Keratinocyte (primary cell): ENCODE measurements around the gene APH1B. TPM values are rescaled to one million over a fixed set of nuclear protein-coding genes. Genes with fewer than 3 reads are reported as not detected.

Experiments
- DNase-seq: peaks from one replicate; pipeline ENCODE4 v3.0.0-alpha.2; 2011; ENCODE audit warnings: low read depth, missing footprints, low spot score
- FAIRE-seq: peaks from 2 replicates; lab custom pipeline; 2011; peaks lifted over from hg19 to GRCh38; lab: Jason Lieb, UNC
- H2AFZ ChIP-seq: 2 replicates; pipeline ENCODE4 v1.6.0; 2012; ENCODE audit warnings: low read length, control low read depth, inconsistent platforms; ENCODE audit not compliant: control insufficient read depth
- H3K27ac ChIP-seq: 2 replicates; pipeline ENCODE4 v1.5.1; 2011; ENCODE audit warnings: low read length; ENCODE audit not compliant: control insufficient read depth, insufficient read depth
- H3K27me3 ChIP-seq: 3 replicates; pipeline ENCODE4 v1.6.0; 2011; ENCODE audit warnings: low read length; ENCODE audit not compliant: control insufficient read depth, insufficient read depth; ENCODE audit errors: extremely low read depth
- H3K36me3 ChIP-seq, 2 experiments: 2 replicates in 1 of 2; 3 replicates in 1 of 2; pipeline ENCODE4 v1.5.1; 2011; ENCODE audit warnings: low read length in 2 of 2, mild to moderate bottlenecking in 1 of 2; ENCODE audit not compliant: control insufficient read depth in 2 of 2, insufficient read depth in 2 of 2; ENCODE audit errors: extremely low read depth in 1 of 2
- H3K4me1 ChIP-seq: 3 replicates; pipeline ENCODE4 v1.5.1; 2011; ENCODE audit warnings: low read length; ENCODE audit not compliant: control insufficient read depth, insufficient read depth; ENCODE audit errors: extremely low read depth
- H3K4me2 ChIP-seq: 3 replicates; pipeline ENCODE4 v1.6.0; 2011; ENCODE audit warnings: low read depth, low read length; ENCODE audit not compliant: control insufficient read depth, insufficient read depth; ENCODE audit errors: extremely low read depth
- H3K4me3 ChIP-seq, 3 experiments: fragments of 200-600 bp in 1 of 3; sonication (generic) in 1 of 3; 2 replicates in 2 of 3; 3 replicates in 1 of 3; pipeline ENCODE4 v1.5.1; 2011 to 2016; ENCODE audit warnings: low read length in 3 of 3, mild to moderate bottlenecking in 3 of 3, control low read depth in 2 of 3, inconsistent platforms in 1 of 3, low read depth in 1 of 3, mixed read lengths in 1 of 3, mixed run types in 1 of 3, moderate library complexity in 1 of 3; ENCODE audit not compliant: control insufficient read depth in 2 of 3, insufficient read depth in 2 of 3; ENCODE audit errors: extremely low read depth in 1 of 3
- H3K79me2 ChIP-seq: 2 replicates; pipeline ENCODE4 v1.6.0; 2012; ENCODE audit warnings: low read length; ENCODE audit not compliant: control insufficient read depth, insufficient read depth
- H3K9ac ChIP-seq: 3 replicates; pipeline ENCODE4 v1.6.0; 2011; ENCODE audit warnings: low read length; ENCODE audit not compliant: control insufficient read depth, insufficient read depth; ENCODE audit errors: extremely low read depth
- H3K9me1 ChIP-seq: 3 replicates; pipeline ENCODE4 v1.6.0; 2011; ENCODE audit warnings: low read length; ENCODE audit not compliant: control insufficient read depth, insufficient read depth; ENCODE audit errors: extremely low read depth
- H3K9me3 ChIP-seq: 2 replicates; pipeline ENCODE4 v1.5.1; 2012; ENCODE audit warnings: low read depth, low read length; ENCODE audit not compliant: control insufficient read depth
- H4K20me1 ChIP-seq: 3 replicates; pipeline ENCODE4 v1.6.0; 2011; ENCODE audit warnings: low read length; ENCODE audit not compliant: control insufficient read depth, insufficient read depth; ENCODE audit errors: extremely low read depth
- EZH2 ChIP-seq: IDR thresholded peaks from one replicate; pipeline ENCODE4 v1.6.1; 2012; ENCODE audit warnings: inconsistent platforms, mild to moderate bottlenecking, low read length, moderate library complexity
- dilution Hi-C: fragments of 300-500 bp; cut with MboI; formaldehyde crosslinking; loops from one replicate; pipeline ENCODE4 v1.7.0; 2020; ENCODE audit warnings: low sequenced_read_pairs; ENCODE audit not compliant: extremely low pct_ligation_motif_present
- polyA plus RNA-seq, 5 experiments: library from polyadenylated mRNA; depleted of rRNA in 3 of 5; stranded (reverse) in 3 of 5; stranded (forward) in 1 of 5; unstranded in 1 of 5; fragments of >200 nt; gene quantifications; 1 replicate in 1 of 5; 2 replicates in 3 of 5; 3 replicates in 1 of 5; pipeline versions ENCODE4 v1.2.1 to v1.2.3, GENCODE V29; 2011 to 2012; ENCODE audit warnings: missing spikeins in 2 of 5, low read depth in 1 of 5, low replicate concordance in 1 of 5
- TF ChIP-seq, protein P1 (sequence below), 3 experiments: IDR thresholded peaks in 1 of 3; conservative IDR thresholded peaks in 1 of 3; optimal IDR thresholded peaks in 1 of 3; 2 replicates in 2 of 3; 3 replicates in 1 of 3; pipeline versions ENCODE3 to v1.5.1; 2011; ENCODE audit warnings: low read length in 3 of 3, mild to moderate bottlenecking in 3 of 3, moderate library complexity in 2 of 3, control low read depth in 1 of 3, inconsistent platforms in 1 of 3; ENCODE audit not compliant: insufficient read depth in 2 of 3; ENCODE audit errors: extremely low read depth in 1 of 3

Gene APH1B
- polyA plus RNA-seq, 1 donor (not counting 4 experiments of a cell fraction or from before 2014, with no cell fraction given): 7.0 TPM

DNA sequence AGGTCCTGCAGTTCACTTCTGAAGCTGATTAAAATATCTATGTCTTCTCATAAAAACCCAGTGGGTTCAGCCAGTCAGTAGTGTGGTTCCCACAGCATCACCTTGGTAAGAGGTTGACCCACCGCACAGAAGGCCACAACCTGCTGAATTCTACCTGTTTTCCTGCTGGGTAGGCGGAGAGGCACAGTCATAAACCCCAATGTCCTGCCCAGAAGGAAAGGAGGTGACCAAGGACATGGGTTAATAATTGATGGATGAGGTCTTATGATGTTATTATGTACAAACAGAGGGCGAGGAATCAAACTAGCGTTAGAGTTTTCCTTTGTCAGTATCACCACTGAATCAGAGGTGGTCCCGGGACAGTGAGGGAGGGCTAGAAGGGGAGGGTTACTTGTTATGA, 76.5 kb downstream of the APH1B start:
- Histone ChIP-seq H3K4me2 (no peak overlapping the region), H3K4me1 (peaks cover 52% of the 10 kb centered on the region), H3K27ac (no peak overlapping the region), H3K27me3 (no peaks in the 10 kb centered on the region), H2AFZ (no peak overlapping the region), H4K20me1 (no peaks in the 10 kb centered on the region), H3K9me3 (no peaks in the 10 kb centered on the region), H3K79me2 (peaks cover 4% of the 10 kb centered on the region), H3K9me1 (peaks cover 9% of the 10 kb centered on the region), H3K9ac (no peak overlapping the region), H3K4me3 (no peak overlapping the region), H3K36me3 (peaks cover 5 to 8% of the 10 kb centered on the region in 2 experiments)
- TF ChIP-seq, protein P1, sequence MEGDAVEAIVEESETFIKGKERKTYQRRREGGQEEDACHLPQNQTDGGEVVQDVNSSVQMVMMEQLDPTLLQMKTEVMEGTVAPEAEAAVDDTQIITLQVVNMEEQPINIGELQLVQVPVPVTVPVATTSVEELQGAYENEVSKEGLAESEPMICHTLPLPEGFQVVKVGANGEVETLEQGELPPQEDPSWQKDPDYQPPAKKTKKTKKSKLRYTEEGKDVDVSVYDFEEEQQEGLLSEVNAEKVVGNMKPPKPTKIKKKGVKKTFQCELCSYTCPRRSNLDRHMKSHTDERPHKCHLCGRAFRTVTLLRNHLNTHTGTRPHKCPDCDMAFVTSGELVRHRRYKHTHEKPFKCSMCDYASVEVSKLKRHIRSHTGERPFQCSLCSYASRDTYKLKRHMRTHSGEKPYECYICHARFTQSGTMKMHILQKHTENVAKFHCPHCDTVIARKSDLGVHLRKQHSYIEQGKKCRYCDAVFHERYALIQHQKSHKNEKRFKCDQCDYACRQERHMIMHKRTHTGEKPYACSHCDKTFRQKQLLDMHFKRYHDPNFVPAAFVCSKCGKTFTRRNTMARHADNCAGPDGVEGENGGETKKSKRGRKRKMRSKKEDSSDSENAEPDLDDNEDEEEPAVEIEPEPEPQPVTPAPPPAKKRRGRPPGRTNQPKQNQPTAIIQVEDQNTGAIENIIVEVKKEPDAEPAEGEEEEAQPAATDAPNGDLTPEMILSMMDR (optimal IDR thresholded peaks at IDR 0.05 in 1 of 3, IDR thresholded peaks at IDR 0.05 in 1 of 3, conservative IDR thresholded peaks at IDR 0.05 in 1 of 3; ENCODE audit: extremely low read depth in 1 of 3, insufficient read depth in 2 of 3, low read length in 3 of 3): no peak
- TF ChIP-seq EZH2: no peak
- FAIRE-seq: no peak
- dilution Hi-C loops: no loop called here
- DNase-seq: no peak

DNA sequence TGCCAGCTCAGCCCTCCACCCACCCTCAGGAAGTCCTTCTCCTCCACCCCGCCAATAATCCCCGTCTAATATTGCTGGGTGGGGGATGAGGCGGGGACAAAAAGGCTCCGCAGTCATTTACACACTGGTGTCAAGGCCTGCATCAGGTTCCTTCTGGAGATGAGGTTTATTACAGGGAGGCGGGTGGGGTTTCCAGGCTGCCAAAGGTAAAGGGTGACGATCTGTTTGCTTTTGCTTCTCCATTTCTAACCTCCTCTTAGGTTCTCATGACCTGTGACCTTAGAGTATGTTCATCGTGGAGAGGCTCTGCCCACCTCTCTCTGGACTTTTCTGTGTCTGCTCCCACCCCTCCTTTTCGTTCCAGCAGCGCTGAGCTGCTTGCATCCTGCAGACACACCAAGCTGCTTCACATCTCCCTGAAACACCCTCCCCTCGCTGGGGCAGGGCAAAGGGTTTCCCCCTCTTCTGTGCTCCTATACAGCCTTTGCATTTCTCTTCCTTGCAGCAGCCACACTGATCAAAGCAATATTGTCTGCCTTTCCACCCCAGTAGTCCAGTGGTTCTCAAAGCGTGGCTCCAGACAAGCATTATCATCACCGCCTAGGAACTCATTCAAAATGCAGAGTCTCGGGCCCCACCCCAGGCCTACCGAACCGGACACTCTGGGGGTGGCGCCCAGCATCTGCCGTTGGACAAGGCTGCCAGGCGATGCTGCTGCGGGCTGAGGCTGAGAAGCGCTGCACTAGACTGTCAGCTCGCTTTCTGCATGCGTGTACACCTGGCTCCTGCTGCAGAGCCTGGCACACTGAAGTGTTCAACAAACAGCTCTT, 77.6 kb downstream of the APH1B start:
- Histone ChIP-seq H3K9me1 (peaks cover 5% of the 10 kb centered on the region), H3K27ac (no peak overlapping the region), H3K9me3 (no peaks in the 10 kb centered on the region), H2AFZ (no peak overlapping the region), H4K20me1 (no peaks in the 10 kb centered on the region), H3K79me2 (peaks cover 2% of the 10 kb centered on the region), H3K9ac (no peak overlapping the region), H3K27me3 (no peaks in the 10 kb centered on the region), H3K4me3 (no peak overlapping the region), H3K36me3 (peaks cover 6 to 8% of the 10 kb centered on the region in 2 experiments), H3K4me2 (no peak overlapping the region), H3K4me1 (peaks cover 41% of the 10 kb centered on the region)
- DNase-seq (no peak), FAIRE-seq (no peak)
- no peak for TF ChIP-seq EZH2
- TF ChIP-seq, protein P1 (optimal IDR thresholded peaks at IDR 0.05 in 1 of 3, IDR thresholded peaks at IDR 0.05 in 1 of 3, conservative IDR thresholded peaks at IDR 0.05 in 1 of 3; ENCODE audit: extremely low read depth in 1 of 3, insufficient read depth in 2 of 3, low read length in 3 of 3): no peak
- dilution Hi-C loops: no loop called here
